LNCaP clone FGC (cell line): Measurements from ENCODE around the gene FRAS1.

Source experiments
- DNase-seq: peaks from one replicate; pipeline ENCODE4 v3.0.0-alpha.2; 2011; ENCODE audit warnings: low read depth
- H3K4me3 ChIP-seq: 2 replicates; pipeline ENCODE4 v1.5.1; 2011; ENCODE audit warnings: mild to moderate bottlenecking, low read depth, low read length, control low read depth
- TF ChIP-seq, protein P1 (sequence below): IDR thresholded peaks from 2 replicates; pipeline ENCODE4 v1.5.1; 2012; ENCODE audit warnings: mild to moderate bottlenecking; ENCODE audit not compliant: control insufficient read depth, insufficient read depth; ENCODE audit errors: extremely low read depth

Gene FRAS1

DNA sequence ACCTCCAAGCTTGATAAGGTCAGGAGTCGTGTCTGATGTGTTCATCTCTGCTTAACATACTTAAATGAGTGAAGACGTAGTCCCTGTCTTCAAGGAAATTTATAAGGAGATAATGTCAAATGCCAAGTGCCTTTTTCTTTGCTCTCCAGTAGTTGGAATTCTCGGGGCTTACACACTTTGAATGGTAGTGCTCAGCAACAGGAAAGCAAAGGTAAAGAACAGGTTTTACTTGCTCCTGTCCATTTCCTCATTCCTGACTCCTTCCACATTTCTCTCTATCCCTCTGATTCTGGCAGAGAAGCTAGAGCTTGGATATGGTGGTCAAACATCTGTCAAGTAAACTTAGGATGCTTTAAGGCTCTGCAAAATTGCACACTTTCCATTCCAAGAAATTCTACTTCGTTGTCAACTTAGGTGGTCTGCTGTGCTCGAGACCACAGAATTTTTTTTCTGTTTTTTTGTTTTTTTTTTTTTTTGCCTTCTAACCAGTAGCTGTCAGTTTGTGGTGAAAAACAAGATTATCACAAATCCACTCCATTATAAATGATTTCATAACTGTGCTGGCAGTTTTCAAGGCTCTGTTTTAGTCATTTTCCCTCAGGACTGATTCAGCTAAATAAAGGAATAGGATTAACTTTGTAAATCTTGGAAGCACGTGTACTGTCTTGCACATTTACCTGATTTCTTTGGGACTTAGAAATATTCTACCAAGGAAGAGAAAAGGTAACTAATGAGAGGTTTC is 313.7 kb downstream of the FRAS1 start:
- TF ChIP-seq, protein P1, sequence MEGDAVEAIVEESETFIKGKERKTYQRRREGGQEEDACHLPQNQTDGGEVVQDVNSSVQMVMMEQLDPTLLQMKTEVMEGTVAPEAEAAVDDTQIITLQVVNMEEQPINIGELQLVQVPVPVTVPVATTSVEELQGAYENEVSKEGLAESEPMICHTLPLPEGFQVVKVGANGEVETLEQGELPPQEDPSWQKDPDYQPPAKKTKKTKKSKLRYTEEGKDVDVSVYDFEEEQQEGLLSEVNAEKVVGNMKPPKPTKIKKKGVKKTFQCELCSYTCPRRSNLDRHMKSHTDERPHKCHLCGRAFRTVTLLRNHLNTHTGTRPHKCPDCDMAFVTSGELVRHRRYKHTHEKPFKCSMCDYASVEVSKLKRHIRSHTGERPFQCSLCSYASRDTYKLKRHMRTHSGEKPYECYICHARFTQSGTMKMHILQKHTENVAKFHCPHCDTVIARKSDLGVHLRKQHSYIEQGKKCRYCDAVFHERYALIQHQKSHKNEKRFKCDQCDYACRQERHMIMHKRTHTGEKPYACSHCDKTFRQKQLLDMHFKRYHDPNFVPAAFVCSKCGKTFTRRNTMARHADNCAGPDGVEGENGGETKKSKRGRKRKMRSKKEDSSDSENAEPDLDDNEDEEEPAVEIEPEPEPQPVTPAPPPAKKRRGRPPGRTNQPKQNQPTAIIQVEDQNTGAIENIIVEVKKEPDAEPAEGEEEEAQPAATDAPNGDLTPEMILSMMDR = no peak
- H3K4me3 ChIP-seq = no peak overlapping the region
- peak; percentile 74 for DNase-seq

GRCh38 chr4:78372355-78372988 is 315.3 kb downstream of the FRAS1 start:
- no peak overlapping the region for H3K4me3 ChIP-seq

DNA sequence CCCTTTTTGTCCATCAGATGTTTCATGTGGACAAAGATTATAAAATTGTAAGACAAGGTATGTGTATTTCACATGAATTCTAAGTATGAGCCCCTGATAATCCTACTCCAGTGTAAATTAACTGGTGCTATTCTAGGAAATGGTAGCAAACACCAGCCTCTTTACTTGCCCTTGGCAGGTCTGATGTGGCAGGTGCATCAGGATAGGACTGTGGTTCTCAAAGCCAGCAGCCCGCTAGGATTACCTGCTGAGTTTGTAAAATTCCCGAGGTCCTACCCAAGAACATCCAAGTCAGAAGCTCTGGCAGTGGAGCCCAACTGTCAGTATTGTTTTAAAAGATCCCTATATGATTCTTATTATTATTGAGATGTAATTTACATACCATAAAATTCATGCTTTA is 320.4 kb downstream of the FRAS1 start:
- TF ChIP-seq, protein P1 = no peak
- DNase-seq = no peak
- H3K4me3 ChIP-seq = no peak overlapping the region

More at GRCh38 chr4:78372355-78372988, 315.3 kb downstream of the FRAS1 start:
- DNase-seq = no peak
- TF ChIP-seq, protein P1 = no peak

DNA sequence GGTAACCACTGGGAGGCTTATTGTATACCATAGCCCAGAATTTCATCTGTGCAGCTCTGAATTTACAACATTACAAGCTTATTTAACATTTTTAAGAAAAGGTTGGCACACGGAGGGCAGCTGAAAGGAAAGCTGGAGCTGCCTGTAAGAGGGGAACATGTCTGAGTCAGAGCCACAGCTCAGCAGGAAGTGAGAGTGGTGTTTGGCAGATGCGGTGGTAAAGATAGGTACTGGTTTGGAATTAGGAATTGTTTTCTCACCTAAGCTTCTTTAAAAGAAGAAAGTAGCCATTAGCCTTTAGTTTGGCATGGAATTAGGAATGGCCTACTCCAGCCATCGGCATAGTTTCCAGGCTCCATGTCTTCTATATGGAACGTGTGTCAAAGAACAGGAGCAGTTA is 321.9 kb downstream of the FRAS1 start:
- no peak for DNase-seq
- TF ChIP-seq, protein P1 = no peak
- H3K4me3 ChIP-seq = no peak overlapping the region

DNA sequence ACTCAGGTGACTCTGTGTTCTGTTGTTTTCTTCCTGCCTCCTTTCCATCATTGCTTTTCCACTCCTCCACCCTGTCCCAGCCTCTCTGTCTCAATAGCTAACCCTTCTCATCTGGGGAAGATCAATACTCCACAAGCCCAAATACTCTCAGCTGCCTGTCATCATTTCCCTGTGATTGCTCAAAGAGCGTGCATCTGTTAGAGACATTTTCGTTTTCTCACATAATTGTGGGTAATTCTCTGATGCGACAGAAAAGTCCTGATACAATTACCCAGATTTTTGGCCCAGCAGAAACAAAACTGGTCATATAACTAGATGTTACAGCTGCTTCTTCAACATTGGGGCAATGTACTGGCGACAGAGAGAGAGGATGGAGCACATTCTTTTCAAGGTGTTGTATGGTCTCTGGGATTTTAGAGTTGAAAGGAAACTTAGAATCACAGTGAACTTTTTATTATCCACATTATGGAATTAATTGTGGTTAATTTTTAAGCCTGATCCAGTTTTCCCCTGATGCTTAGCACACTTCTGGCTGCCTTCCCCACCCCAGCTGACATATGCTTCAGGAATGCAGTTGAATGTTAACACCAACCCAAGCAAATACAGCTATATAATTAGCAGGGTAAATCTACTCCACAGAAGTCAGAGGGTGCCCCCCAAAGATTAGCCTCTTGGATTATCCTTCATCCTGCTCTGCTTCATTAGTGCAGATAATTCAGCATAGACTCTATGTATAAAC is 323.0 kb downstream of the FRAS1 start:
- no peak overlapping the region for H3K4me3 ChIP-seq
- TF ChIP-seq, protein P1 = no peak
- no peak for DNase-seq

DNA sequence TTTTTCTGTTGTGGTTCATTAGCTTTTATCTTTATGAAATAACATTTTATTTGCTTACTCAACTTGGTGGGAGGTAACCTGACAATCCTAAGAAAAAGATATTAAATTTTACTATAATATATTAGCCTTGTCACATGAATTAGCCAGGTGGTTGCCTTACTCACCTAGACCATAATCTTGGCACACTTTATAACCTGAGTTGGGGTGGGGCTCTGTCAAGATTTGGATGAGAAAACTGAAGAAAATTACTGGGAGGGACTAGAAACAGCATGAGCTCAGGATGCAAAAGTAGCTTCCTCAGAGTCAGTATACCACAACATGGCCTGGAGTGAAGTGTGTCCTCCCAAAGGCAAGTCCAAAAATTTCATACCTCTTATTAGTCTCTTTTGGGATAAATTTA is 329.6 kb downstream of the FRAS1 start:
- DNase-seq = no peak
- TF ChIP-seq, protein P1 = no peak
- H3K4me3 ChIP-seq = no peak overlapping the region
